Breast epithelium (tissue), 3 donors: ENCODE data around the gene METTL14.
"Not testable (repeated sequence)": the region's sequence is repeated elsewhere in the genome, so short reads cannot be mapped to it uniquely, and the experiment has no call there.

Experiments
- CTCF ChIP-seq, 3 donors: fragments of 450-650 bp; IDR thresholded peaks; one replicate each; pipeline ENCODE4 v1.5.1; 2016 to 2017; ENCODE audit warnings: antibody characterized with exemption in 3 of 3, mild to moderate bottlenecking in 3 of 3, moderate library complexity in 3 of 3
- POLR2A ChIP-seq: fragments of 450-650 bp; IDR thresholded peaks from one replicate; pipeline ENCODE4 v1.6.1; 2016; ENCODE audit warnings: antibody characterized with exemption, mild to moderate bottlenecking, moderate library complexity
- POLR2AphosphoS5 ChIP-seq, 3 donors: sonication (generic); formaldehyde crosslinking; IDR thresholded peaks; one replicate each; pipeline ENCODE4 v1.6.1; 2017; ENCODE audit warnings: antibody characterized with exemption in 3 of 3

GRCh38 chr4:118670968-118671367 lies 14.2 kb upstream of the METTL14 start:
- TF ChIP-seq POLR2A; POLR2AphosphoS5 (IDR thresholded peaks at IDR 0.05); CTCF (IDR thresholded peaks at IDR 0.05): not testable (repeated sequence)
